GM13976 (cell line): ENCODE data around the gene HRG.

Experiments
- DNase-seq: peaks from one replicate; pipeline ENCODE4 v3.0.0; 2012; ENCODE audit warnings: low spot score
- in situ Hi-C: fragments of 300-500 bp; cut with MboI; formaldehyde crosslinking; loops from one replicate; pipeline ENCODE4 v1.12.0; 2022; ENCODE audit warnings: low sequenced_read_pairs, mixed read lengths, inconsistent platforms; ENCODE audit not compliant: unreplicated experiment
- TF ChIP-seq, protein P1 (sequence below): IDR thresholded peaks from 2 replicates; pipeline ENCODE4 v1.5.1; 2012; ENCODE audit warnings: borderline replicate concordance, mild to moderate bottlenecking; ENCODE audit not compliant: insufficient read depth; ENCODE audit errors: extremely low read depth, missing control alignments, control extremely low read depth

The HRG gene

DNA sequence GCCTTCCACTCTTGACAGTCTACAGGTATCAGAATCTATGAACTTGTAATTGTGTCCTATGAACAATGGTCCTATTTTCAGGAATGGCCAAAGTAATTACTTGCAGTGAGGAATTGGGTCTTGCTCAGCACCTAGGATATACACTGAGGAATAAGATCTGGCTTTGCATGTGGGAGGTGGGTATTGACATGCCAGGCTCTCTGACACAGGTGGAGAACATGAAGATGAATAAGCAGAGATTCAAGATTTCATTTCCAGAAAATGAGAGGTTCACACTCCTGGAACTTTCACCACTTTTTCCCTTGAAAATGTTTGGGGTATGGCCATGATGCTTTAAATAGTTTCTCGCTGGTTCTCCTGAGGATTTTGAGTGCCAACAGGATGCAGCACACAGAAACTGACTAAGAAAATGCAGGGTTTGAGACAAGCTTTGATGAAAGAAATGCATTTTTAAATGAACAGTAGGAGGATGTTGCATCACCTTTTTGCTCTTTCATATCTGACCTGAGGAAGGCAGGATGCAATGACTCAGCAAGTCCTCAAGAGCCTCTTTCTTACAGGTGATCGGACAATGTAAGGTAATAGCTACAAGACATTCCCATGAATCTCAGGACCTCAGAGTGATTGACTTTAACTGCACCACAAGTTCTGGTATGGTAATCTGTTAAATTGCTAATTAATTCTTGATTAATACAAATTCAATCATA lies 3.7 kb downstream of the HRG start:
- TF ChIP-seq, protein P1, sequence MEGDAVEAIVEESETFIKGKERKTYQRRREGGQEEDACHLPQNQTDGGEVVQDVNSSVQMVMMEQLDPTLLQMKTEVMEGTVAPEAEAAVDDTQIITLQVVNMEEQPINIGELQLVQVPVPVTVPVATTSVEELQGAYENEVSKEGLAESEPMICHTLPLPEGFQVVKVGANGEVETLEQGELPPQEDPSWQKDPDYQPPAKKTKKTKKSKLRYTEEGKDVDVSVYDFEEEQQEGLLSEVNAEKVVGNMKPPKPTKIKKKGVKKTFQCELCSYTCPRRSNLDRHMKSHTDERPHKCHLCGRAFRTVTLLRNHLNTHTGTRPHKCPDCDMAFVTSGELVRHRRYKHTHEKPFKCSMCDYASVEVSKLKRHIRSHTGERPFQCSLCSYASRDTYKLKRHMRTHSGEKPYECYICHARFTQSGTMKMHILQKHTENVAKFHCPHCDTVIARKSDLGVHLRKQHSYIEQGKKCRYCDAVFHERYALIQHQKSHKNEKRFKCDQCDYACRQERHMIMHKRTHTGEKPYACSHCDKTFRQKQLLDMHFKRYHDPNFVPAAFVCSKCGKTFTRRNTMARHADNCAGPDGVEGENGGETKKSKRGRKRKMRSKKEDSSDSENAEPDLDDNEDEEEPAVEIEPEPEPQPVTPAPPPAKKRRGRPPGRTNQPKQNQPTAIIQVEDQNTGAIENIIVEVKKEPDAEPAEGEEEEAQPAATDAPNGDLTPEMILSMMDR, result no peak
- in situ Hi-C loops, result no loop called here
- DNase-seq, result no peak

DNA sequence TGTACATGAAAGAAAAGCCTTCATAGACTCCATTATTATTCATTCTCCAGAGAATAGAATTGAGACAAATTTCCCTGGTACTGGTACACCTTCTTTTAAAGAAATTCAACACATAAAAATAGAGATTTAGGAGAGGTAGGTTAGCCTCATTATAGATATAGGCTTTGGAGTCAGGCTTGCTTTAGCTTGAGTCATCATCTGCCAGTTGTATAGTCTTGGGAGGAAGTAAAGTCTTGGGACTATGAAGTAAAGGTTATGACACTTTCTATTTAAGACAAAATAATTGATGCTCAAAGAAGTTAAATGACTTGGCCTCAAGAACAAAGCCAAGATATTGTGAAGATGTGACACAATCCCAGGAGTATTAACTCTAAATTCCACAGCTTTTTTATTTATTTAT lies 4.3 kb downstream of the HRG start:
- in situ Hi-C loops, result no loop called here
- TF ChIP-seq, protein P1, result no peak

DNA sequence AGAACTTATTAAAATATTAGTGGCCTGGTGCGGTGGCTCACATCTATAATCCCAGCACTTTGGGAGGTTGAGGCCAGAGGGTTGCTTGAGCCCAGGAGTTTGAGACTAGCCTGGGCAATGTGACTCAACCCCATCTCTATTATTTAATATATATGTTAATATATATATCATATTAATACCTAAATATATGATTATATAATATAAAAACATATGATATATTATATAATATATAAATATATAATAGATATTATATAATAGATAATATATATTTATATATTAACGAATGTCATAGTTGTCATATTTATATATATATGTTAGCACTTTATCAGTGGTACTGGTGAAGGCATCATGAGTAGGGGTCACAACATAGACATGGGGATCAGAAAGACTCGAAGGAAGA lies 5.2 kb downstream of the HRG start:
- TF ChIP-seq, protein P1, result no peak
- DNase-seq, result no peak
- in situ Hi-C loops, result no loop called here

More for the DNA sequence above, 4.3 kb downstream of the HRG start:
- DNase-seq, result no peak

DNA sequence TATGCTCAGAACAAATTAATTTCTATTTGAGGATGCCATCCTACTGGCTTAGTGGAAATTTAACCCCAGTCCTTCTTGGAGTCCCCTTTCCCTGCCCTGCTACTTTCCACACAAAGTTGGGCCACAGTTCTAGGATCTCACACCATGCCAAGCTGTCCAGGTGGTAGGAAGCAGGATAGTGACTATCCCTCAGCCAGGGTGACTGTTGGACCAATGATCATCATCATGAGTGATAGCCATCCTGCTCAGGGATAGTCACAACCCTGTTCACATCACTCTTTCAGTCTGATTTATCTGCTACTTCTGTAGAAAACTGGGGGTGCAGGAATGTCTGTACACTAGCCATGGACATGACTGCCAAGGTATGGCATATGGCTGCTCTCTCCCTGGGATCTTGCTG lies 12.8 kb downstream of the HRG start:
- TF ChIP-seq, protein P1, result no peak
- no peak for DNase-seq
- in situ Hi-C loops, result no loop called here

DNA sequence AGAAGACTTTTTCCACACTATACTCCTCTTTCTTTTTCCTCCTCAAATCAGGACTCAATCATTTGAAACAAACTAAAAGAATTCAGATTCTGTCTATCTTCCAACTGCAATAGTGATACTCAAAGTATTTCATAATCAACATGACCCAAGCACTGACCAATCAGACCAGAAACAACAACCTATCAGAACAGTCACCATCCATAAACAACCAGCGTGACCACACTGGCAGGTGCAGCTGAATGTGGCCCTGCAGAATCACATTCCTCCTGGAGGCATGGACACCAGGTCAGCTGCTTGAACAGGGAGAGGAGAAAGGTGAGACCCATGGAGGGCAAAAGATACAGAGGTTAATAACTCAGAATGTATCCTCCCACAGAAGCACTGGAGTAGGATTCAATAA lies 13.3 kb downstream of the HRG start:
- TF ChIP-seq, protein P1, result no peak
- in situ Hi-C loops, result no loop called here
- DNase-seq, result no peak

DNA sequence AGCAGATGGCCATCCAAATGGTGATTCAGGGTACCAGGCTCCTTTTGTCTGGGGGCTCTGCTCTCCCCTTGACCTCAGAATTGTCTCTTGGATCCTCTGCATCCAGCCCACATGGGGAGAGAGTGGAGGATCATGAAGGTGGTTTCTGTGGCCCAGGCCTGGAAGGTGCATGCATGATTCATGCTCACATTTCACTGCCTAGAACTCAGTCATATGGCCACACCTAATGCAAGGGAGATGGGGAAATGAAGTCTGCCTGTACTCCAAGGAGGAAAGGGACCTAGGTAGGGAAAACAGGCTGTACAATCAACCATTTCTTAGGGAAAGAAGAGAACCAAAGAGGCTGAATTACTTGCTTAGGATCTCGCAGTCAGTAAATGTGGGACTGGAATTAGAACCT lies 15.1 kb downstream of the HRG start:
- TF ChIP-seq, protein P1, result no peak
- no peak for DNase-seq
- in situ Hi-C loops, result no loop called here
